Keratinocyte (primary cell): ENCODE results near the gene SLC39A8.

Experiments used
- EZH2 ChIP-seq: IDR thresholded peaks from one replicate; pipeline ENCODE4 v1.6.1; 2012; ENCODE audit warnings: inconsistent platforms, mild to moderate bottlenecking, low read length, moderate library complexity
- TF ChIP-seq, protein P1 (sequence below), 3 experiments: IDR thresholded peaks in 1 of 3; conservative IDR thresholded peaks in 1 of 3; optimal IDR thresholded peaks in 1 of 3; 2 replicates in 2 of 3; 3 replicates in 1 of 3; pipeline versions ENCODE3 to v1.5.1; 2011; ENCODE audit warnings: low read length in 3 of 3, mild to moderate bottlenecking in 3 of 3, moderate library complexity in 2 of 3, control low read depth in 1 of 3, inconsistent platforms in 1 of 3; ENCODE audit not compliant: insufficient read depth in 2 of 3; ENCODE audit errors: extremely low read depth in 1 of 3

GRCh38 chr4:102355748-102356147 lies 10.5 kb upstream of the SLC39A8 start:
- TF ChIP-seq, protein P1, sequence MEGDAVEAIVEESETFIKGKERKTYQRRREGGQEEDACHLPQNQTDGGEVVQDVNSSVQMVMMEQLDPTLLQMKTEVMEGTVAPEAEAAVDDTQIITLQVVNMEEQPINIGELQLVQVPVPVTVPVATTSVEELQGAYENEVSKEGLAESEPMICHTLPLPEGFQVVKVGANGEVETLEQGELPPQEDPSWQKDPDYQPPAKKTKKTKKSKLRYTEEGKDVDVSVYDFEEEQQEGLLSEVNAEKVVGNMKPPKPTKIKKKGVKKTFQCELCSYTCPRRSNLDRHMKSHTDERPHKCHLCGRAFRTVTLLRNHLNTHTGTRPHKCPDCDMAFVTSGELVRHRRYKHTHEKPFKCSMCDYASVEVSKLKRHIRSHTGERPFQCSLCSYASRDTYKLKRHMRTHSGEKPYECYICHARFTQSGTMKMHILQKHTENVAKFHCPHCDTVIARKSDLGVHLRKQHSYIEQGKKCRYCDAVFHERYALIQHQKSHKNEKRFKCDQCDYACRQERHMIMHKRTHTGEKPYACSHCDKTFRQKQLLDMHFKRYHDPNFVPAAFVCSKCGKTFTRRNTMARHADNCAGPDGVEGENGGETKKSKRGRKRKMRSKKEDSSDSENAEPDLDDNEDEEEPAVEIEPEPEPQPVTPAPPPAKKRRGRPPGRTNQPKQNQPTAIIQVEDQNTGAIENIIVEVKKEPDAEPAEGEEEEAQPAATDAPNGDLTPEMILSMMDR (optimal IDR thresholded peaks at IDR 0.05 in 1 of 3, IDR thresholded peaks at IDR 0.05 in 1 of 3, conservative IDR thresholded peaks at IDR 0.05 in 1 of 3; ENCODE audit: extremely low read depth in 1 of 3, insufficient read depth in 2 of 3, low read length in 3 of 3), result no peak
- no peak for TF ChIP-seq EZH2
